Astrocyte (in vitro differentiated cells and primary cell): ENCODE measurements around the gene KCTD19. TPM values are rescaled to one million over a fixed set of nuclear protein-coding genes. Genes with fewer than 3 reads are reported as not detected.

Source experiments
- DNase-seq: peaks from one replicate; pipeline ENCODE4 v3.0.0-alpha.2; 2010; ENCODE audit warnings: low read depth
- FAIRE-seq: peaks from 2 replicates; lab custom pipeline; 2011; peaks lifted over from hg19 to GRCh38; lab: Jason Lieb, UNC
- H2AFZ ChIP-seq: 2 replicates; pipeline ENCODE4 v1.6.0; 2012; ENCODE audit warnings: low read depth, low read length, inconsistent platforms
- H3K27ac ChIP-seq: 2 replicates; pipeline ENCODE4 v1.5.1; 2011; ENCODE audit warnings: low read depth, low read length, inconsistent platforms
- H3K27me3 ChIP-seq: 2 replicates; pipeline ENCODE4 v1.6.0; 2011; ENCODE audit warnings: low read length, inconsistent platforms; ENCODE audit not compliant: insufficient read depth
- H3K36me3 ChIP-seq: 2 replicates; pipeline ENCODE4 v1.5.1; 2011; ENCODE audit warnings: low read length, inconsistent platforms; ENCODE audit not compliant: insufficient read depth
- H3K4me1 ChIP-seq: 2 replicates; pipeline ENCODE4 v1.5.1; 2011; ENCODE audit warnings: low read length, inconsistent platforms; ENCODE audit not compliant: insufficient read depth
- H3K4me2 ChIP-seq: 2 replicates; pipeline ENCODE4 v1.6.0; 2012; ENCODE audit warnings: low read length, inconsistent platforms
- H3K4me3 ChIP-seq: 2 replicates; pipeline ENCODE4 v1.5.1; 2011; ENCODE audit warnings: low read depth, mild to moderate bottlenecking, low read length, inconsistent platforms; ENCODE audit not compliant: insufficient read depth
- H3K79me2 ChIP-seq: 2 replicates; pipeline ENCODE4 v1.6.0; 2012; ENCODE audit warnings: mild to moderate bottlenecking, low read length, inconsistent platforms; ENCODE audit not compliant: insufficient read depth
- H3K9ac ChIP-seq: 2 replicates; pipeline ENCODE4 v1.6.0; 2012; ENCODE audit warnings: mild to moderate bottlenecking, low read length, inconsistent platforms
- H3K9me3 ChIP-seq: 2 replicates; pipeline ENCODE4 v1.5.1; 2012; ENCODE audit warnings: low read depth, mild to moderate bottlenecking, low read length, inconsistent platforms; ENCODE audit not compliant: insufficient read depth
- H4K20me1 ChIP-seq: 2 replicates; pipeline ENCODE4 v1.6.0; 2012; ENCODE audit warnings: low read length, inconsistent platforms; ENCODE audit not compliant: insufficient read depth
- H3K27ac Mint-ChIP-seq: one replicate; pipeline ENCODE4 v1.8.0; 2021; ENCODE audit warnings: mild to moderate bottlenecking, mixed read lengths; ENCODE audit not compliant: unreplicated experiment
- H3K27me3 Mint-ChIP-seq: one replicate; pipeline ENCODE4 v1.8.0; 2021; ENCODE audit warnings: low read depth, mixed read lengths; ENCODE audit not compliant: unreplicated experiment
- H3K36me3 Mint-ChIP-seq: one replicate; pipeline ENCODE4 v1.8.0; 2021; ENCODE audit warnings: low read depth, mixed read lengths; ENCODE audit not compliant: unreplicated experiment
- H3K4me1 Mint-ChIP-seq: one replicate; pipeline ENCODE4 v1.8.0; 2021; ENCODE audit warnings: low read depth, mixed read lengths; ENCODE audit not compliant: unreplicated experiment
- H3K4me3 Mint-ChIP-seq: one replicate; pipeline ENCODE4 v1.8.0; 2021; ENCODE audit warnings: mild to moderate bottlenecking, moderate library complexity, mixed read lengths; ENCODE audit not compliant: unreplicated experiment
- H3K9me3 Mint-ChIP-seq: one replicate; pipeline ENCODE4 v1.8.0; 2021; ENCODE audit warnings: mild to moderate bottlenecking, mixed read lengths; ENCODE audit not compliant: unreplicated experiment
- EZH2 ChIP-seq: IDR thresholded peaks from 2 replicates; pipeline ENCODE4 v1.6.1; 2012; ENCODE audit warnings: mild to moderate bottlenecking, low read length, inconsistent platforms; ENCODE audit not compliant: insufficient read depth
- total RNA-seq: library from RNA; stranded (reverse); gene quantifications from 2 replicates; pipeline ENCODE4 v1.2.1, GENCODE V29; 2021
- TF ChIP-seq, protein P1 (sequence below): IDR thresholded peaks from 2 replicates; pipeline ENCODE4 v1.5.1; 2011; ENCODE audit warnings: low read depth, mild to moderate bottlenecking, inconsistent platforms, low read length, moderate library complexity; ENCODE audit not compliant: insufficient read depth

KCTD19 gene
- total RNA-seq, 1 donor from 2014 or later = not detected

GRCh38 chr16:67254801-67255552 lies 71.6 kb downstream of the KCTD19 start:
- peaks cover 31% of the 10 kb centered on the region for H3K27me3 Mint-ChIP-seq
- DNase-seq (no peak), FAIRE-seq (no peak)
- H2AFZ ChIP-seq = no peak overlapping the region
- H3K4me3 ChIP-seq = no peak overlapping the region
- H3K36me3 Mint-ChIP-seq = peaks cover 4% of the 10 kb centered on the region
- H3K4me2 ChIP-seq = no peak overlapping the region
- H3K4me1 Mint-ChIP-seq = no peaks in the 10 kb centered on the region
- no peak overlapping the region for H3K27ac Mint-ChIP-seq
- H3K27ac ChIP-seq = no peak overlapping the region
- no peak for TF ChIP-seq EZH2
- TF ChIP-seq, protein P1, sequence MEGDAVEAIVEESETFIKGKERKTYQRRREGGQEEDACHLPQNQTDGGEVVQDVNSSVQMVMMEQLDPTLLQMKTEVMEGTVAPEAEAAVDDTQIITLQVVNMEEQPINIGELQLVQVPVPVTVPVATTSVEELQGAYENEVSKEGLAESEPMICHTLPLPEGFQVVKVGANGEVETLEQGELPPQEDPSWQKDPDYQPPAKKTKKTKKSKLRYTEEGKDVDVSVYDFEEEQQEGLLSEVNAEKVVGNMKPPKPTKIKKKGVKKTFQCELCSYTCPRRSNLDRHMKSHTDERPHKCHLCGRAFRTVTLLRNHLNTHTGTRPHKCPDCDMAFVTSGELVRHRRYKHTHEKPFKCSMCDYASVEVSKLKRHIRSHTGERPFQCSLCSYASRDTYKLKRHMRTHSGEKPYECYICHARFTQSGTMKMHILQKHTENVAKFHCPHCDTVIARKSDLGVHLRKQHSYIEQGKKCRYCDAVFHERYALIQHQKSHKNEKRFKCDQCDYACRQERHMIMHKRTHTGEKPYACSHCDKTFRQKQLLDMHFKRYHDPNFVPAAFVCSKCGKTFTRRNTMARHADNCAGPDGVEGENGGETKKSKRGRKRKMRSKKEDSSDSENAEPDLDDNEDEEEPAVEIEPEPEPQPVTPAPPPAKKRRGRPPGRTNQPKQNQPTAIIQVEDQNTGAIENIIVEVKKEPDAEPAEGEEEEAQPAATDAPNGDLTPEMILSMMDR = no peak
- peaks cover 1% of the 10 kb centered on the region for H3K4me1 ChIP-seq
- no peaks in the 10 kb centered on the region for H4K20me1 ChIP-seq
- no peak overlapping the region for H3K9ac ChIP-seq
- H3K9me3 Mint-ChIP-seq = peaks cover 2% of the 10 kb centered on the region
- H3K9me3 ChIP-seq = no peaks in the 10 kb centered on the region
- no peaks in the 10 kb centered on the region for H3K79me2 ChIP-seq
- no peak overlapping the region for H3K4me3 Mint-ChIP-seq
- H3K27me3 ChIP-seq = no peaks in the 10 kb centered on the region
- no peaks in the 10 kb centered on the region for H3K36me3 ChIP-seq

DNA sequence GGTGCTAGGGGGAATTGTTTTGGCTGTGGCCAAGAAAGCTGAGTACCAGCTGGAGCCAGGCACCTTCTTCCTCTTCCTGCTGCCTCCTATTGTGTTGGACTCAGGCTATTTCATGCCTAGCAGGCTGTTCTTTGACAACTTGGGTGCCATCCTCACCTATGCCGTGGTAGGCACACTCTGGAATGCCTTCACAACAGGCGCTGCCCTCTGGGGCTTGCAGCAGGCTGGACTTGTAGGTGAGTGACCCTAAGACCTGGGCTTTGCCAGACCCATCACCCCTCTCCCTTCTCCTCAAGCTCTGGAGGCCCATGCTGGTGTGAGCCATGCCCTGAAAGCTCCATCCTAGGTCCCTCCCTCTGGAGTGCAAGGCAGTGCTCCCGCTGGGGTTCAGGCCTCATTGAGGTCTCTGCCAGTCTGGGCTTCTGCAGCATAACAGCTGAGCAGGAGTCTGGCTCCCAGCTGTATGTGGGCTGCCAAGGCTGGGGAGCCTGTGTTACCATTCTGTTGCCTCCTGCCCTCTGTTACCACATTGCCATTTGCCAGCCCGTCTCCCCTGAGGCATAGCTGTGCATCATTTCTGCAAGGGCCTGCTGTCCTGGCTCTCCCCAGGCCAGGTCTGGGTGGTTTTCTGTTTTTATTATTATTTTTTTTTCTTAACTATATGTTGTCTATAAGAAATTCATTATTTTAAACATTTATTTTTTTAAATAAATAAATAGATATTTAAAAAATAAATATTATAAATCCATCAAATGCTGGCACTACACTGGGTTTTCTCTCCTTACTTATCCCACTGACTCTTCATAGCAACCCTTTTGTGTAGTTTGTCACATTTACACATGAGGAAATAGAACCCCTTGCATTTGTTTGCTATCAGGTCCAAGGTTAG lies 73.7 kb downstream of the KCTD19 start:
- Histone ChIP-seq H3K4me3 (no peak overlapping the region), H3K4me1 (peaks cover 17% of the 10 kb centered on the region), H3K4me2 (no peak overlapping the region), H3K36me3 (no peaks in the 10 kb centered on the region), H3K27ac (no peak overlapping the region), H3K27me3 (no peaks in the 10 kb centered on the region), H4K20me1 (no peaks in the 10 kb centered on the region), H3K9ac (no peak overlapping the region), H3K79me2 (no peaks in the 10 kb centered on the region), H3K9me3 (no peaks in the 10 kb centered on the region), H2AFZ (no peak overlapping the region)
- FAIRE-seq (no peak), DNase-seq (no peak)
- H3K27me3 Mint-ChIP-seq = peaks cover 31% of the 10 kb centered on the region
- no peaks in the 10 kb centered on the region for H3K9me3 Mint-ChIP-seq
- H3K4me1 Mint-ChIP-seq = peaks cover 6% of the 10 kb centered on the region
- no peak for TF ChIP-seq EZH2
- TF ChIP-seq, protein P1 = no peak
- no peak overlapping the region for H3K27ac Mint-ChIP-seq
- H3K4me3 Mint-ChIP-seq = no peak overlapping the region
- H3K36me3 Mint-ChIP-seq = peaks cover 2% of the 10 kb centered on the region
